Colonic mucosa (tissue), 4 donors: ENCODE data around the gene NSUN2. TPM values are rescaled to one million over a fixed set of nuclear protein-coding genes. Genes with fewer than 3 reads are reported as not detected.

ENCODE experiments used
- DNase-seq: peaks from one replicate; pipeline ENCODE4 v3.0.0-alpha.2; 2020
- H3K27ac ChIP-seq: fragments of 200-600 bp; one replicate; pipeline ENCODE4 v1.8.0; 2021
- H3K27me3 ChIP-seq: fragments of 200-600 bp; one replicate; pipeline ENCODE4 v1.8.0; 2021
- H3K36me3 ChIP-seq: fragments of 200-600 bp; one replicate; pipeline ENCODE4 v1.8.0; 2021
- H3K4me1 ChIP-seq: fragments of 200-600 bp; one replicate; pipeline ENCODE4 v1.8.0; 2021; ENCODE audit warnings: mild to moderate bottlenecking
- H3K4me3 ChIP-seq: fragments of 200-600 bp; one replicate; pipeline ENCODE4 v1.8.0; 2021
- H3K9ac ChIP-seq, 2 donors: one replicate each; pipeline ENCODE4 v1.7.0; 2013; ENCODE audit warnings: control low read depth in 2 of 2, low read depth in 2 of 2, low read length in 2 of 2
- H3K9me3 ChIP-seq: fragments of 200-600 bp; one replicate; pipeline ENCODE4 v1.8.0; 2021
- intact Hi-C: fragments of 100-400 bp; cut with DNase I; formaldehyde crosslinking; loops from one replicate; pipeline ENCODE4 v1.14.1; 2022
- total RNA-seq, 2 donors: library from RNA; stranded (reverse); fragmentation: NEBNext Ultra II Directional in 1 of 2; extraction: Animal tissue kit (Norgen Biotek cat#: 25700) in 1 of 2; gene quantifications; one replicate each; pipeline ENCODE4 v1.2.1, GENCODE V29; 2021
- TF ChIP-seq, protein P1 (sequence below): fragments of 200-600 bp; IDR thresholded peaks from one replicate; pipeline ENCODE4 v1.8.0; 2022; ENCODE audit warnings: antibody characterized with exemption, mild to moderate bottlenecking
- donor health status: healthy.
- donor health status: DM: no; HTN: no; CAD: no.
- donor health status: DM: no; HTN: no; CAD: no.

NSUN2 gene
- total RNA-seq, 2 donors from 2014 or later = 46.9 to 69.9 TPM

DNA sequence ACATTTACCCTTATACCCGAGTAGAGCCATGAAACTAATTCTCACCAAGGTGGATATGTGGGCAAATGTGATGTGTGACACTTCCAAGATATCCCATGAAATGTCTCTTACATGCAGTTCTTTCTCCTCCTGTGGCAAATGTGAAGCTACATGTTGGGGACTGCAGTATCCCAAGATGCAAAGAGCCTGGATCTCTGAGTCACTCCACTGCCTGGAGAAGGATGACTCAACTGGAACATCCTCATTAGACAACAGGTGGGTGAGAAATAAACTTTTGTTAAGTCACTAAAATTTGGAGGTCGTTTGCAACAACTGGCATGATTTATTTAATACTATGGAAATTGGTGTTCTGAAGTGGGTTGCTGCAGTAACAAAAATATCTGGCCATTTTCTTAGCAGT lies 43.9 kb upstream of the NSUN2 start:
- no peak overlapping the region for H3K9ac ChIP-seq

DNA sequence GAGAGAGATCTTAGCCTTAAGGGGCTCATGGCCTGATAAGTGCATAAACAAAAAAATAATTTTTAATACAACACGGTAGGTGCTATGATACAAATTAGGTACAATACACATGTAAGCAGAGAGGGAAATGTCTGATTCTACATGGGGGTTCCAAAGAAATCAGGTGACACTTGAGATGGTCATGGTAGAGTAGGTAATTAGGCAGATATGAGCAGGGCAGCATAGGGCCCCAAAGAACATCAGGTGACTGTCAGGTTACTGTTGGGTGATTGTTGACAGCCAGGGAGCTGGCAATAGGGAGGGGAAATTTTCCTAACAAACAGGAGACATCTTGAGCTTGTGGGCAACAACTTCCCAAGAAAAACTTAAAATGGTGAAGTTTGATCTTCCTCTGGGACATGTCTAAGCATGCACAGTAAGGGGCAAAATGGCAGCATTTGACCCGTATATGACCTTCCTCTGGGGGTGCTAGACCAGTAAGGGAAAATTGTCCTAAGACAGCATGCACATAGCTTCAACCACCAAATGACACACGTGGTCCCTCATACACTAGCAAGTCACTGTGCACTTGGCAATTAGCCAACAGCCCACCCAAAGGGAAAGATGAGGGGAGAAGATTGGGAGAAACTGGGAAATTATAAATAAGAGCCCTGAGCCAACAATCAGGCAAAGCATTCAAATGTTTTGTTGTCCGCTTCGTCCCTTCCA lies 43.1 kb upstream of the NSUN2 start:
- intact Hi-C loops = no loop called here
- Histone ChIP-seq H3K9me3 (no peaks in the 10 kb centered on the region), H3K9ac (no peak overlapping the region), H3K4me1 (no peaks in the 10 kb centered on the region), H3K4me3 (no peak overlapping the region), H3K36me3 (no peaks in the 10 kb centered on the region), H3K27me3 (no peaks in the 10 kb centered on the region), H3K27ac (no peak overlapping the region)
- TF ChIP-seq, protein P1, sequence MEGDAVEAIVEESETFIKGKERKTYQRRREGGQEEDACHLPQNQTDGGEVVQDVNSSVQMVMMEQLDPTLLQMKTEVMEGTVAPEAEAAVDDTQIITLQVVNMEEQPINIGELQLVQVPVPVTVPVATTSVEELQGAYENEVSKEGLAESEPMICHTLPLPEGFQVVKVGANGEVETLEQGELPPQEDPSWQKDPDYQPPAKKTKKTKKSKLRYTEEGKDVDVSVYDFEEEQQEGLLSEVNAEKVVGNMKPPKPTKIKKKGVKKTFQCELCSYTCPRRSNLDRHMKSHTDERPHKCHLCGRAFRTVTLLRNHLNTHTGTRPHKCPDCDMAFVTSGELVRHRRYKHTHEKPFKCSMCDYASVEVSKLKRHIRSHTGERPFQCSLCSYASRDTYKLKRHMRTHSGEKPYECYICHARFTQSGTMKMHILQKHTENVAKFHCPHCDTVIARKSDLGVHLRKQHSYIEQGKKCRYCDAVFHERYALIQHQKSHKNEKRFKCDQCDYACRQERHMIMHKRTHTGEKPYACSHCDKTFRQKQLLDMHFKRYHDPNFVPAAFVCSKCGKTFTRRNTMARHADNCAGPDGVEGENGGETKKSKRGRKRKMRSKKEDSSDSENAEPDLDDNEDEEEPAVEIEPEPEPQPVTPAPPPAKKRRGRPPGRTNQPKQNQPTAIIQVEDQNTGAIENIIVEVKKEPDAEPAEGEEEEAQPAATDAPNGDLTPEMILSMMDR = no peak
- no peak for DNase-seq

More for the DNA sequence above, 43.9 kb upstream of the NSUN2 start:
- H3K36me3 ChIP-seq = no peaks in the 10 kb centered on the region
- no peaks in the 10 kb centered on the region for H3K27me3 ChIP-seq
- DNase-seq = no peak
- TF ChIP-seq, protein P1 = no peak
- intact Hi-C loops = no loop called here
- H3K9me3 ChIP-seq = no peaks in the 10 kb centered on the region
- H3K27ac ChIP-seq = no peak overlapping the region
- no peaks in the 10 kb centered on the region for H3K4me1 ChIP-seq
- no peak overlapping the region for H3K4me3 ChIP-seq

DNA sequence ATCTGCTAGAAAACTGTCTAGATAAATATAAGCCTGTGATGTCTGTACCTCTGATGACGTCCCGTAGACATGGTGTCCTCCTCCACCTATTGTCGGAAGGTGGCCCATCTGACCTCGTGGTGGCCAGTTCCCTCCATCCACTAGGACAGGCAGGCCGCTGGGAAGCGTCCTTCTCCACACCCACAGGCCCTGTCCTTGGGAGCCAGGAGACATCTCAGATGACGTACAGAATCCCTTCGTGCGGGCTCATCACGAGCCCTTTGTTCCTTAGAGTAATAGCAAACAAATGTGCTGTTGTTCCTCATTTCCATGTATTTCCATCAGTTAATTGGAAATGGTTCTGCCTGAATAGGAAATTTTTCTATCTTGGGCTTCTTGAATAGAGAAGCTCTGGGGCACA lies 42.0 kb upstream of the NSUN2 start:
- H3K4me3 ChIP-seq = no peak overlapping the region
- intact Hi-C loops = no loop called here
- DNase-seq = no peak
- no peak overlapping the region for H3K27ac ChIP-seq
- TF ChIP-seq, protein P1 = no peak
- no peaks in the 10 kb centered on the region for H3K4me1 ChIP-seq
- H3K9me3 ChIP-seq = no peaks in the 10 kb centered on the region
- no peaks in the 10 kb centered on the region for H3K27me3 ChIP-seq
- H3K36me3 ChIP-seq = no peaks in the 10 kb centered on the region
- no peak overlapping the region for H3K9ac ChIP-seq

DNA sequence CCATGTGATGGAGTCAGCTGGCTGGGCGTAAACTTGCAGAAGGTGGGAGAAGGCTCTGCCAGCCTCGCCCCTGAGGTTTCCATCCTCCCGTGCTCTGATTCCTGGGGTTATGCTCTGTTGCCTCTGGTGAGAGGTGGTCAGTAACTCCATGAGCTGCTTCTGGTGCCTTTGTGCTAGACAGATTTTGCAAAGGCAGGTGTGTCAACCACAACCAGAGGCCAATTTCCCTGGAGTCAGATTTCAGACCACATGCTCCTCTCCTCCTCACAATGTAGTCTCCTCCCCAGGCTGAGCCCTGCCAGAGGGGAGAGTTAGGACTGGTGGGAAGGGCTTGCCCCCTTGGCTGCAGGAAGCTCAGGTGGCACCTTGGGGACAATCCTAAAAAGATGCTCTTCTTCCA lies 41.6 kb upstream of the NSUN2 start:
- Histone ChIP-seq H3K4me3 (no peak overlapping the region), H3K9me3 (no peaks in the 10 kb centered on the region), H3K27me3 (no peaks in the 10 kb centered on the region), H3K27ac (no peak overlapping the region), H3K36me3 (no peaks in the 10 kb centered on the region), H3K9ac (no peak overlapping the region), H3K4me1 (no peaks in the 10 kb centered on the region)
- TF ChIP-seq, protein P1 = no peak
- intact Hi-C loops = no loop called here
- DNase-seq = no peak

DNA sequence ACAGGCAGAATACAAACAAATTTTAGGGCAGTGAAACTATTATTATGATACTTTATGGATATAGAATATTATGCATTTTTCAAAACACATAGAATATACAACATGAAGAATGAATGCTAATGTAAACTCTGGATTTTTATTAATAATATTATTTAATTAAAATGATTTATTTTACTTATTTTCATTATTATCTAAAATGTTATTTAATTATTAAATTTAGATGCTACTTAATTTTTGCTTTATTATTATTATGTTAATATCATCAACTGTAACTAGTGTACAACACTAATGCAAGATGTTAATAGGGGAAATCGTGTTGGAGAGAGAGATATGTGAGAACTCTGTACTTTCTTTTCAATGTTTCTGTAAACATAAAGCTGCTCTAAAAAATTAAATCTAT lies 41.1 kb upstream of the NSUN2 start:
- DNase-seq = no peak
- Histone ChIP-seq H3K9ac (no peak overlapping the region), H3K27me3 (no peaks in the 10 kb centered on the region), H3K4me1 (no peaks in the 10 kb centered on the region), H3K36me3 (no peaks in the 10 kb centered on the region), H3K4me3 (no peak overlapping the region), H3K9me3 (no peaks in the 10 kb centered on the region), H3K27ac (no peak overlapping the region)
- TF ChIP-seq, protein P1 = no peak
- intact Hi-C loops = no loop called here
